HG02943 (cell line): ENCODE results near the gene CNOT8.
"Not testable (repeated sequence)": the region's sequence is repeated elsewhere in the genome, so short reads cannot be mapped to it uniquely, and the experiment has no call there.

Source experiments
- ATAC-seq: cut with Tn5 transposase; IDR thresholded peaks from one replicate; pipeline ENCODE4 v1.9.1; 2021; ENCODE audit warnings: mild to moderate bottlenecking, low read depth, moderate library complexity; ENCODE audit not compliant: unreplicated experiment

CNOT8 gene

GRCh38 chr5:154832804-154833203 is 25.6 kb upstream of the CNOT8 start:
- not testable (repeated sequence) for ATAC-seq

GRCh38 chr5:154834053-154834452 is 24.4 kb upstream of the CNOT8 start:
- no peak for ATAC-seq

GRCh38 chr5:154835701-154836052 is 22.8 kb upstream of the CNOT8 start:
- not testable (repeated sequence) for ATAC-seq

GRCh38 chr5:154836225-154836624 is 22.2 kb upstream of the CNOT8 start:
- no peak for ATAC-seq

- ATAC-seq, result no peak
Measured at GRCh38 chr5:154837009-154837901, 21.2 kb upstream of the CNOT8 start.

- ATAC-seq, result no peak
Measured at GRCh38 chr5:154840435-154841272, 17.8 kb upstream of the CNOT8 start.

GRCh38 chr5:154841273-154841661 is 17.2 kb upstream of the CNOT8 start:
- ATAC-seq, result no peak

GRCh38 chr5:154842689-154843530 is 15.5 kb upstream of the CNOT8 start:
- ATAC-seq, result no peak

GRCh38 chr5:154844809-154845208 is 13.6 kb upstream of the CNOT8 start:
- ATAC-seq, result no peak

GRCh38 chr5:154849264-154849785 is 9.1 kb upstream of the CNOT8 start:
- ATAC-seq, result no peak

- no peak for ATAC-seq
Measured at GRCh38 chr5:154849791-154850201, 8.6 kb upstream of the CNOT8 start.

GRCh38 chr5:154850255-154851062 is 8.0 kb upstream of the CNOT8 start, which contains the start of gene FAXDC2:
Gene FAXDC2, minus strand, starts transcription at chr5:154850603. Its CDS starts 12,425 bp downstream, at chr5:154838178.
- no peak for ATAC-seq

GRCh38 chr5:154851351-154851750 is 7.1 kb upstream of the CNOT8 start:
- ATAC-seq, result no peak

GRCh38 chr5:154857530-154858296 is 714 bp upstream of the CNOT8 start:
- peak; percentile 55 for ATAC-seq

- no peak for ATAC-seq
Measured at GRCh38 chr5:154858972-154859871, 795 bp downstream of the CNOT8 start.

- no peak for ATAC-seq
Measured at GRCh38 chr5:154860123-154860522, 1.7 kb downstream of the CNOT8 start.

GRCh38 chr5:154860765-154861164 is 2.3 kb downstream of the CNOT8 start:
- ATAC-seq, result no peak

GRCh38 chr5:154861946-154862345 is 3.5 kb downstream of the CNOT8 start:
- no peak for ATAC-seq
